H1 (cell line): ENCODE results near the gene QSOX2. TPM values are rescaled to one million over a fixed set of nuclear protein-coding genes. Genes with fewer than 3 reads are reported as not detected.

Experiments used
- EP300 ChIP-seq, 2 experiments: IDR thresholded peaks; 1 replicate in 1 of 2; 2 replicates in 1 of 2; pipeline ENCODE4 v1.6.1; 2011 to 2012; ENCODE audit warnings: low read depth in 2 of 2, low read length in 2 of 2, mild to moderate bottlenecking in 2 of 2, borderline replicate concordance in 1 of 2, inconsistent platforms in 1 of 2, moderate library complexity in 1 of 2
- HDAC6 ChIP-seq: IDR thresholded peaks from one replicate; pipeline ENCODE4 v1.7.1; 2012; ENCODE audit warnings: low read depth, mild to moderate bottlenecking, inconsistent platforms, low read length, moderate library complexity
- POLR2AphosphoS5 ChIP-seq: IDR thresholded peaks from 2 replicates; pipeline ENCODE4 v1.6.1; 2011; ENCODE audit warnings: low read depth, low read length
- RFX5 ChIP-seq: IDR thresholded peaks from 2 replicates; pipeline ENCODE4 v1.6.1; 2011; ENCODE audit warnings: low read depth, low read length, improper control_type of control experiment, borderline replicate concordance
- RNF2 ChIP-seq: fragments of 200-900, 300-1000 bp; sonication (generic); IDR thresholded peaks from 2 replicates; pipeline ENCODE4 v1.7.1; 2016; ENCODE audit warnings: borderline replicate concordance, low read depth, mild to moderate bottlenecking, antibody characterized with exemption, low read length; ENCODE audit not compliant: poor library complexity, severe bottlenecking; ENCODE audit errors: missing control alignments
- TBP ChIP-seq: IDR thresholded peaks from 2 replicates; pipeline ENCODE4 v1.6.1; 2011; ENCODE audit warnings: low read depth, low read length, improper control_type of control experiment
- polyA plus RNA-seq, 7 experiments: library from polyadenylated mRNA; depleted of rRNA in 3 of 7; stranded (reverse) in 5 of 7; unstranded in 2 of 7; fragments of >200 nt in 5 of 7; fragments of 200-250 nt in 2 of 7; gene quantifications; 1 replicate in 5 of 7; 2 replicates in 1 of 7; 4 replicates in 1 of 7; pipeline versions ENCODE4 v1.2.1 to v1.2.3, GENCODE V29; 2011 to 2013; ENCODE audit warnings: missing spikeins in 2 of 7, mixed read lengths in 2 of 7
- total RNA-seq: library from RNA; stranded (reverse); fragmentation: NEBNext Ultra II Directional; extraction: Animal tissue kit (Norgen Biotek cat#: 25700); gene quantifications from 2 replicates; pipeline ENCODE4 v1.2.1, GENCODE V29; 2021
- TF ChIP-seq, protein P1 (sequence below): fragments of 300-600 bp; sonication (generic); IDR thresholded peaks from 2 replicates; pipeline ENCODE4 v1.7.1; 2012; ENCODE audit warnings: low read length, moderate library complexity, mild to moderate bottlenecking, inconsistent platforms; ENCODE audit not compliant: insufficient replicate concordance
- TF ChIP-seq, protein P2 (sequence below): IDR thresholded peaks from 2 replicates; pipeline ENCODE4 v1.6.1; 2012; ENCODE audit warnings: inconsistent platforms

QSOX2 gene
- total and polyA plus RNA-seq, 2 of the 8 experiments (the other 6 are each of a cell fraction or from before 2014, with no cell fraction given): 18.0 to 28.6 TPM

DNA sequence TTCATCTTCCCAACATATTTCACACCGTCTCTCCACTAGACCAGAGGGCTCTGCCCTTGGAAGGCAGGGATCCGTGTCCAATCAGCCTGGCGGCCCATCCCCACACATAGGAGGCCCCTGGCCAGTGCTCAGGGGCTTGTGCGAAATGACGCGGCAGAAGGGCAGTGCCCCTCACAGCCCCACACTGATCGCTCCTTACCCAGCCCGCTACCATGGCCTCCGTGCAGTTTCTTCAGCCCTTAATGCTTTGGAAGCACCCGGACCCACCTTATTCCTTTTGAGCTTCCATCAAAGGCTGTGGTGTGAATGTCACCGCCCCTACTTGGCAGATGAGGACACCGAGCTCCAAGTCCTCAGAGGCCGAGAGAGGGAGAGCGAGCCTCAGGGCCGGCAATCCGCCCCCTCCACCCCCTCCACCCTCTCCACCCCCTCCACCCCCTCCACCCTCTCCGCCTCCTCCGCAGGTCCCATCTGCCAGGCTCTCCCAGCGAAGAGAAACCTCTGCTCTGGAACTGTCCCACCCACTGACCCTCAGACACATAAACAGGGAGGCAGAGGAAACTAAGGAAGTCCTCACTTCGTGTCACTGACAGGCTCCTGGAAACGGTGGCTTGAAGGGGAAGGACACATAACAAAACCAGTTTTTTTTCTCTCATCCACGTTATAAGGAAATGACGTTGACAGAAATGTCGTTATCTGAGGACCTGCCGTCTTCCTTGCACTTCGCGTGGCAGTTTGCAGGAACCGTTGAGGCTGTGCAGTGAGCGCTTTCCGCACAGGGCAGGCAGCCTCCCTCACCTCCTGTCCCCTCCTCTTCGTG, 13.9 kb downstream of the QSOX2 start (continued):
- TF ChIP-seq HDAC6: no peak
- TF ChIP-seq, protein P1, sequence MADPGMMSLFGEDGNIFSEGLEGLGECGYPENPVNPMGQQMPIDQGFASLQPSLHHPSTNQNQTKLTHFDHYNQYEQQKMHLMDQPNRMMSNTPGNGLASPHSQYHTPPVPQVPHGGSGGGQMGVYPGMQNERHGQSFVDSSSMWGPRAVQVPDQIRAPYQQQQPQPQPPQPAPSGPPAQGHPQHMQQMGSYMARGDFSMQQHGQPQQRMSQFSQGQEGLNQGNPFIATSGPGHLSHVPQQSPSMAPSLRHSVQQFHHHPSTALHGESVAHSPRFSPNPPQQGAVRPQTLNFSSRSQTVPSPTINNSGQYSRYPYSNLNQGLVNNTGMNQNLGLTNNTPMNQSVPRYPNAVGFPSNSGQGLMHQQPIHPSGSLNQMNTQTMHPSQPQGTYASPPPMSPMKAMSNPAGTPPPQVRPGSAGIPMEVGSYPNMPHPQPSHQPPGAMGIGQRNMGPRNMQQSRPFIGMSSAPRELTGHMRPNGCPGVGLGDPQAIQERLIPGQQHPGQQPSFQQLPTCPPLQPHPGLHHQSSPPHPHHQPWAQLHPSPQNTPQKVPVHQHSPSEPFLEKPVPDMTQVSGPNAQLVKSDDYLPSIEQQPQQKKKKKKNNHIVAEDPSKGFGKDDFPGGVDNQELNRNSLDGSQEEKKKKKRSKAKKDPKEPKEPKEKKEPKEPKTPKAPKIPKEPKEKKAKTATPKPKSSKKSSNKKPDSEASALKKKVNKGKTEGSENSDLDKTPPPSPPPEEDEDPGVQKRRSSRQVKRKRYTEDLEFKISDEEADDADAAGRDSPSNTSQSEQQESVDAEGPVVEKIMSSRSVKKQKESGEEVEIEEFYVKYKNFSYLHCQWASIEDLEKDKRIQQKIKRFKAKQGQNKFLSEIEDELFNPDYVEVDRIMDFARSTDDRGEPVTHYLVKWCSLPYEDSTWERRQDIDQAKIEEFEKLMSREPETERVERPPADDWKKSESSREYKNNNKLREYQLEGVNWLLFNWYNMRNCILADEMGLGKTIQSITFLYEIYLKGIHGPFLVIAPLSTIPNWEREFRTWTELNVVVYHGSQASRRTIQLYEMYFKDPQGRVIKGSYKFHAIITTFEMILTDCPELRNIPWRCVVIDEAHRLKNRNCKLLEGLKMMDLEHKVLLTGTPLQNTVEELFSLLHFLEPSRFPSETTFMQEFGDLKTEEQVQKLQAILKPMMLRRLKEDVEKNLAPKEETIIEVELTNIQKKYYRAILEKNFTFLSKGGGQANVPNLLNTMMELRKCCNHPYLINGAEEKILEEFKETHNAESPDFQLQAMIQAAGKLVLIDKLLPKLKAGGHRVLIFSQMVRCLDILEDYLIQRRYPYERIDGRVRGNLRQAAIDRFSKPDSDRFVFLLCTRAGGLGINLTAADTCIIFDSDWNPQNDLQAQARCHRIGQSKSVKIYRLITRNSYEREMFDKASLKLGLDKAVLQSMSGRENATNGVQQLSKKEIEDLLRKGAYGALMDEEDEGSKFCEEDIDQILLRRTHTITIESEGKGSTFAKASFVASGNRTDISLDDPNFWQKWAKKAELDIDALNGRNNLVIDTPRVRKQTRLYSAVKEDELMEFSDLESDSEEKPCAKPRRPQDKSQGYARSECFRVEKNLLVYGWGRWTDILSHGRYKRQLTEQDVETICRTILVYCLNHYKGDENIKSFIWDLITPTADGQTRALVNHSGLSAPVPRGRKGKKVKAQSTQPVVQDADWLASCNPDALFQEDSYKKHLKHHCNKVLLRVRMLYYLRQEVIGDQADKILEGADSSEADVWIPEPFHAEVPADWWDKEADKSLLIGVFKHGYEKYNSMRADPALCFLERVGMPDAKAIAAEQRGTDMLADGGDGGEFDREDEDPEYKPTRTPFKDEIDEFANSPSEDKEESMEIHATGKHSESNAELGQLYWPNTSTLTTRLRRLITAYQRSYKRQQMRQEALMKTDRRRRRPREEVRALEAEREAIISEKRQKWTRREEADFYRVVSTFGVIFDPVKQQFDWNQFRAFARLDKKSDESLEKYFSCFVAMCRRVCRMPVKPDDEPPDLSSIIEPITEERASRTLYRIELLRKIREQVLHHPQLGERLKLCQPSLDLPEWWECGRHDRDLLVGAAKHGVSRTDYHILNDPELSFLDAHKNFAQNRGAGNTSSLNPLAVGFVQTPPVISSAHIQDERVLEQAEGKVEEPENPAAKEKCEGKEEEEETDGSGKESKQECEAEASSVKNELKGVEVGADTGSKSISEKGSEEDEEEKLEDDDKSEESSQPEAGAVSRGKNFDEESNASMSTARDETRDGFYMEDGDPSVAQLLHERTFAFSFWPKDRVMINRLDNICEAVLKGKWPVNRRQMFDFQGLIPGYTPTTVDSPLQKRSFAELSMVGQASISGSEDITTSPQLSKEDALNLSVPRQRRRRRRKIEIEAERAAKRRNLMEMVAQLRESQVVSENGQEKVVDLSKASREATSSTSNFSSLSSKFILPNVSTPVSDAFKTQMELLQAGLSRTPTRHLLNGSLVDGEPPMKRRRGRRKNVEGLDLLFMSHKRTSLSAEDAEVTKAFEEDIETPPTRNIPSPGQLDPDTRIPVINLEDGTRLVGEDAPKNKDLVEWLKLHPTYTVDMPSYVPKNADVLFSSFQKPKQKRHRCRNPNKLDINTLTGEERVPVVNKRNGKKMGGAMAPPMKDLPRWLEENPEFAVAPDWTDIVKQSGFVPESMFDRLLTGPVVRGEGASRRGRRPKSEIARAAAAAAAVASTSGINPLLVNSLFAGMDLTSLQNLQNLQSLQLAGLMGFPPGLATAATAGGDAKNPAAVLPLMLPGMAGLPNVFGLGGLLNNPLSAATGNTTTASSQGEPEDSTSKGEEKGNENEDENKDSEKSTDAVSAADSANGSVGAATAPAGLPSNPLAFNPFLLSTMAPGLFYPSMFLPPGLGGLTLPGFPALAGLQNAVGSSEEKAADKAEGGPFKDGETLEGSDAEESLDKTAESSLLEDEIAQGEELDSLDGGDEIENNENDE: no peak
- no peak for TF ChIP-seq POLR2AphosphoS5
- TF ChIP-seq RFX5: no peak
- TF ChIP-seq TBP: no peak
- TF ChIP-seq, protein P2, sequence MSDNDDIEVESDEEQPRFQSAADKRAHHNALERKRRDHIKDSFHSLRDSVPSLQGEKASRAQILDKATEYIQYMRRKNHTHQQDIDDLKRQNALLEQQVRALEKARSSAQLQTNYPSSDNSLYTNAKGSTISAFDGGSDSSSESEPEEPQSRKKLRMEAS: no peak
- no peak for TF ChIP-seq RNF2
- no peak for TF ChIP-seq EP300 (IDR thresholded peaks at IDR 0.05; ENCODE audit: borderline replicate concordance in 1 of 2, low read depth in 2 of 2, low read length in 2 of 2)
- TF ChIP-seq, all 59 proteins: peak for 0
